Measurements from ENCODE around the gene HECTD3.

- TF ChIP-seq SPI1 (IDR thresholded peaks at IDR 0.05; ENCODE audit: low read depth, low read length): no peak
- no peak for TF ChIP-seq POLR2A (IDR thresholded peaks at IDR 0.05; ENCODE audit: low read depth, low read length)
- TF ChIP-seq POLR2AphosphoS5 (IDR thresholded peaks at IDR 0.05; ENCODE audit: low read depth, low read length): no peak
- TF ChIP-seq TAF1 (IDR thresholded peaks at IDR 0.05; ENCODE audit: low read depth, low read length): no peak
Observed at GRCh38 chr1:45015683-45016082, 4.6 kb upstream of the HECTD3 start.
